Vagina (tissue), 2 donors: ENCODE results near the gene ZSCAN5A.

ENCODE experiments used
- POLR2A ChIP-seq, 2 donors: fragments of 450-650 bp; IDR thresholded peaks; one replicate each; pipeline ENCODE4 v1.6.1; 2017; ENCODE audit warnings: antibody characterized with exemption in 2 of 2, mild to moderate bottlenecking in 2 of 2, moderate library complexity in 2 of 2
- POLR2AphosphoS5 ChIP-seq, 2 donors: sonication (generic); formaldehyde crosslinking; IDR thresholded peaks; one replicate each; pipeline ENCODE4 v1.9.0; 2017; ENCODE audit warnings: antibody characterized with exemption in 2 of 2, mild to moderate bottlenecking in 2 of 2, low read depth in 1 of 2; ENCODE audit not compliant: insufficient read depth in 1 of 2
- TF ChIP-seq, protein P1 (sequence below), 3 experiments: fragments of 450-650 bp in 2 of 3; fragments of 200-600 bp in 1 of 3; sonication (generic) in 1 of 3; IDR thresholded peaks; one replicate each; pipeline ENCODE4 v1.5.1; 2017 to 2019; ENCODE audit warnings: antibody characterized with exemption in 3 of 3, mild to moderate bottlenecking in 2 of 3, moderate library complexity in 2 of 3

DNA sequence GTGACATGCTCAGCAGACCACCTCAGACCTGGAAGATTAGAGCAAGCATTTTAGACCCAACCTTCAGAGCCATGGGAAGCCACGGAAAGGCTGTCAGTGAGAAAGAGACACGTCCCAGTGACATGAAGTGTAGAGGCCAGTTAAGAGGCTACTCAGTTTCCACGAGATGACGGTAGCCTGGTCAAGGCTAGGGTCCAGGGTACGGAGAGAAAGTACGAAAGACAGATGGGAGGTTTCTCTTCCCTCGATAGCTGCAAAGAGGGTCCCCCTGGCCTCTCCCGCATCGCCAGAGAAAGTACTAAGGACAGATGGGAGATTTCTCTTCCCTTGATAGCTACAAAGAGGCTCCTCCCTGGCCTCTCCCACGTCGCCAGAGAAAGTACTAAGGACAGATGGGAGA lies 8.6 kb downstream of the ZSCAN5A start:
- no peak for TF ChIP-seq POLR2A (IDR thresholded peaks at IDR 0.05)
- TF ChIP-seq POLR2AphosphoS5 (IDR thresholded peaks at IDR 0.05; ENCODE audit: insufficient read depth in 1 of 2, low read depth in 1 of 2) = no peak
- TF ChIP-seq, protein P1, sequence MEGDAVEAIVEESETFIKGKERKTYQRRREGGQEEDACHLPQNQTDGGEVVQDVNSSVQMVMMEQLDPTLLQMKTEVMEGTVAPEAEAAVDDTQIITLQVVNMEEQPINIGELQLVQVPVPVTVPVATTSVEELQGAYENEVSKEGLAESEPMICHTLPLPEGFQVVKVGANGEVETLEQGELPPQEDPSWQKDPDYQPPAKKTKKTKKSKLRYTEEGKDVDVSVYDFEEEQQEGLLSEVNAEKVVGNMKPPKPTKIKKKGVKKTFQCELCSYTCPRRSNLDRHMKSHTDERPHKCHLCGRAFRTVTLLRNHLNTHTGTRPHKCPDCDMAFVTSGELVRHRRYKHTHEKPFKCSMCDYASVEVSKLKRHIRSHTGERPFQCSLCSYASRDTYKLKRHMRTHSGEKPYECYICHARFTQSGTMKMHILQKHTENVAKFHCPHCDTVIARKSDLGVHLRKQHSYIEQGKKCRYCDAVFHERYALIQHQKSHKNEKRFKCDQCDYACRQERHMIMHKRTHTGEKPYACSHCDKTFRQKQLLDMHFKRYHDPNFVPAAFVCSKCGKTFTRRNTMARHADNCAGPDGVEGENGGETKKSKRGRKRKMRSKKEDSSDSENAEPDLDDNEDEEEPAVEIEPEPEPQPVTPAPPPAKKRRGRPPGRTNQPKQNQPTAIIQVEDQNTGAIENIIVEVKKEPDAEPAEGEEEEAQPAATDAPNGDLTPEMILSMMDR (IDR thresholded peaks at IDR 0.05) = no peak
